CD4-positive, CD25-positive, alpha-beta regulatory T cell (primary cell): ENCODE results near the gene IL1RL2. TPM values are rescaled to one million over a fixed set of nuclear protein-coding genes. Genes with fewer than 3 reads are reported as not detected.

Experiments
- ATAC-seq, 2 donors: fragments of 150-1000 bp; cut with Tn5 transposase; one replicate each; pipeline ENCODE4 v1.10.0; 2021; ENCODE audit warnings: low read depth in 2 of 2, moderate number of reproducible peaks in 2 of 2, moderate library complexity in 1 of 2
- DNase-seq, 3 donors: peaks; one replicate each; pipeline versions ENCODE4 v3.0.0 to v3.0.0-alpha.2; 2012 to 2022; ENCODE audit warnings: mixed read lengths in 1 of 3
- H3K27ac ChIP-seq: one replicate; pipeline ENCODE4 v1.7.0; 2013; ENCODE audit warnings: mild to moderate bottlenecking, low read length; ENCODE audit not compliant: insufficient read depth, poor library complexity, severe bottlenecking
- H3K27me3 ChIP-seq: one replicate; pipeline ENCODE4 v1.7.0; 2013; ENCODE audit warnings: low read length; ENCODE audit not compliant: control insufficient read depth, insufficient read depth
- H3K36me3 ChIP-seq: one replicate; pipeline ENCODE4 v1.7.0; 2013; ENCODE audit warnings: mild to moderate bottlenecking, low read length, moderate library complexity; ENCODE audit not compliant: control insufficient read depth, insufficient read depth
- H3K4me1 ChIP-seq: 2 replicates; pipeline ENCODE4 v1.7.0; 2013; ENCODE audit warnings: mild to moderate bottlenecking, low read length; ENCODE audit not compliant: insufficient read depth, control insufficient read depth, poor library complexity, severe bottlenecking
- H3K4me3 ChIP-seq: one replicate; pipeline ENCODE4 v1.7.0; 2013; ENCODE audit warnings: low read depth, mild to moderate bottlenecking, low read length, moderate library complexity
- H3K9me3 ChIP-seq, 2 experiments: 1 replicate in 1 of 2; 2 replicates in 1 of 2; pipeline ENCODE4 v1.7.0; 2013; ENCODE audit warnings: low read length in 2 of 2, mild to moderate bottlenecking in 1 of 2, moderate library complexity in 1 of 2; ENCODE audit not compliant: control insufficient read depth in 2 of 2
- H3K27ac Mint-ChIP-seq, 3 donors: one replicate each; pipeline ENCODE4 v1.8.0; 2020 to 2022; ENCODE audit warnings: mild to moderate bottlenecking in 3 of 3, mixed read lengths in 3 of 3, moderate library complexity in 2 of 3
- H3K27me3 Mint-ChIP-seq: one replicate; pipeline ENCODE4 v1.8.0; 2022; ENCODE audit warnings: mild to moderate bottlenecking, mixed read lengths
- H3K36me3 Mint-ChIP-seq: one replicate; pipeline ENCODE4 v1.8.0; 2020; ENCODE audit warnings: mixed read lengths
- H3K4me1 Mint-ChIP-seq, 4 donors: one replicate each; pipeline ENCODE4 v1.8.0; 2020 to 2022; ENCODE audit warnings: mixed read lengths in 4 of 4, mild to moderate bottlenecking in 1 of 4
- H3K4me3 Mint-ChIP-seq, 4 donors: one replicate each; pipeline ENCODE4 v1.8.0; 2020 to 2022; ENCODE audit warnings: mild to moderate bottlenecking in 4 of 4, mixed read lengths in 4 of 4, moderate library complexity in 3 of 4
- H3K9me3 Mint-ChIP-seq, 7 donors: one replicate each; pipeline ENCODE4 v1.8.0; 2020 to 2022; ENCODE audit warnings: mixed read lengths in 7 of 7, mild to moderate bottlenecking in 3 of 7, moderate library complexity in 2 of 7
- polyA plus RNA-seq, 4 donors: library from polyadenylated mRNA; unstranded; fragments of 300-500 nt; fragmentation: Illumina TruSeq; gene quantifications; one replicate each; pipeline ENCODE4 v1.2.3, GENCODE V29; 2021
- total RNA-seq: library from RNA; stranded (reverse); gene quantifications from one replicate; pipeline ENCODE4 v1.2.3, GENCODE V29; 2022

The IL1RL2 gene
- total and polyA plus RNA-seq, 5 donors from 2014 or later, result not detected

DNA sequence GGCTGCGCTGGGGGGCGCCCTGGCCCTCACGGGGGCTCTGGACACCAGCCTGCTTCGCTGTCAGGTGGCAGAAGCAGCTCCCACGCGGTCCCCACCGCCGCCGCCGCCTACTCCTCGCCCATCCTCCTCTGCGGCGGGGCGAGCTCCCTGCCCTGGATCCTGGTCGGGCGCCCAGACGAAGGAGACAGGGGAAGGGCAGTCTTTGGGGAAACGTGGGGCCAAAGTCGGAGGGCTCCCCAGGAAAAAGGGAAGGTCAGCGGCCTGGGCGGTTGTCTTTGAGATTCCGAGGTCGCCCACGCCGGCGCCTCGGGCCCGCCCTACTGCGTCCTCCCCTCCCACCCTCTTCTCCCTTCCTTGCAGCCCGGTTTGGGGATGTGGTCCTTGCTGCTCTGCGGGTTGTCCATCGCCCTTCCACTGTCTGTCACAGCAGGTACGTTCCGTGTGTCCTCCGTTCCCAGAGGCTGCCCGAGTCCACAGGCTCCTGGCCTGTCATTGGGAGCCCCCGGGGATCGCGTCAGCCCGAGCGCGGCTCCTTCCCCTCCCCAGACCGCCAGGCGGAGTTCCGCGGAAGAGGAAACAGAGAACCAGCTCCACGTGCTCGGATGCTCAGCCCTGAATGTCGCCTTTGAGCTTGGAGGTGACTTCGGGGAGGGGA lies 800 bp downstream of the IL1RL2 start:
- Mint-ChIP-seq H3K9me3 (no peaks in the 10 kb centered on the region), H3K4me3 (peak overlapping the region; percentile 49 to 96 (median 84)), H3K27ac (peak overlapping the region in 1 of 3 donors; percentile 26), H3K27me3 (peaks cover 8% of the 10 kb centered on the region), H3K4me1 (peaks cover 10 to 28% (median 19%) of the 10 kb centered on the region in 4 donors), H3K36me3 (no peaks in the 10 kb centered on the region)
- Histone ChIP-seq H3K9me3 (no peaks in the 10 kb centered on the region), H3K27ac (no peak overlapping the region), H3K4me3 (peak overlapping the region; percentile 34), H3K27me3 (no peaks in the 10 kb centered on the region), H3K36me3 (no peaks in the 10 kb centered on the region), H3K4me1 (peaks cover 14% of the 10 kb centered on the region)
- DNase-seq (peak; percentile 4 to 57 (median 20)), ATAC-seq (peak; percentile 74 to 80)

DNA sequence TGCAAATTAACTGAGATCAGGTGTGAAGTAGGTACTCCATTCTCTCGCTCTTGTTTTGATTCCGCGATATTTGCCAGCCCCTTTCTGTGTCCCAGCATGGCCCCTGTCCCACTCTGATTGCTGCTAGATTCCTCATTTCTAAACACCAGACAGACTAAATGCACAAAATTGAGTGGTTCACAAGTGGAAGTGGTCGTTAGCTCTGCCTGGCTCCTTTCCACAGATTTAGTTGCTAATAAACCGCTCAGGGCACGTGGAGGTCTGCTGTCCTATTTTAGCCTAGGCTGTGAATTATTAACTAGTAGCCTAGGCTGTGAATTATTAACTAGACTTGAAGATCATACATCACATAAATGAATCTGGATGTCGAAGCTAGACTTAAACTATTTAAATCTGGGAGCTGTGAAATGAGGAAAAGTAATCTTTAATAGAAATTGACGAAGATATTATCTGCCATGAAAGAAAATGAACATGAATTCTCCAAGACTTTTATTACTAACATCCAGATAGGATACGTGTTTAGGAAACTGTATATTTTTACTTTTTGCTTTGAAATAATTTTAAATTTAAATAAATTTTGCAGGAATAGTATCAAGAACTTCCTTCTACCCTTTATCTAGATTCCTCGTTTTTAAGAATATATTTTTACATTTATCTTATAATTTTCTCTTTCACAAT lies 3.7 kb downstream of the IL1RL2 start:
- DNase-seq (no peak), ATAC-seq (no peak)
- Mint-ChIP-seq H3K4me1 (peaks cover 2 to 16% (median 9%) of the 10 kb centered on the region in 4 donors), H3K4me3 (peak overlapping the region in 2 of 4 donors; percentile 27 to 44), H3K36me3 (no peaks in the 10 kb centered on the region), H3K27me3 (peaks cover 8% of the 10 kb centered on the region), H3K9me3 (no peaks in the 10 kb centered on the region), H3K27ac (no peak overlapping the region)
- H3K36me3 ChIP-seq, result no peaks in the 10 kb centered on the region
- peaks cover 7% of the 10 kb centered on the region for H3K4me1 ChIP-seq
- H3K27ac ChIP-seq, result no peak overlapping the region
- H3K9me3 ChIP-seq, result no peaks in the 10 kb centered on the region
- H3K27me3 ChIP-seq, result no peaks in the 10 kb centered on the region
- no peak overlapping the region for H3K4me3 ChIP-seq

DNA sequence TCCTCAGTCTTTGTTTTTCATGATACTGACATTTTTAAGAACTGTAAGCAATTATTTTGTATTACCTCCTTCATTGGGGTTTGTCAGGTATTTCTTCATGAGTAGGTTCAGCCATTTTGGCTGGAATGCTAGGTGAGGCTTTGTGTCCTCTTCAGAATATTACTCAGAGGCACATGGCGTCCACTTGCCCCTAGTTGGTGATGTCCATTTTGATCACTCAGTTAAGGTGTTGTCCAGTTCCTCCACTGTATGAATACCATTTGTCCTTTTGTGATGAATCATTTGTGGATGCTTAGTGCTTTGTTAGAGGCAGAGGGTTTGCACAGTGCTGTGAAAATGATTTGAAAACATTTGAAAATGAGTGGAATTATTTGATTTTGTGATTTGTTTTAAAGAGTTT lies 4.7 kb downstream of the IL1RL2 start:
- Histone ChIP-seq H3K36me3 (no peaks in the 10 kb centered on the region), H3K9me3 (no peaks in the 10 kb centered on the region), H3K4me3 (no peak overlapping the region), H3K27ac (no peak overlapping the region), H3K27me3 (no peaks in the 10 kb centered on the region), H3K4me1 (peaks cover 7% of the 10 kb centered on the region)
- Mint-ChIP-seq H3K36me3 (no peaks in the 10 kb centered on the region), H3K27me3 (peaks cover 8% of the 10 kb centered on the region), H3K9me3 (no peaks in the 10 kb centered on the region), H3K4me3 (no peak overlapping the region), H3K4me1 (peaks cover 0 to 8% (median 4%) of the 10 kb centered on the region in 4 donors), H3K27ac (no peak overlapping the region)
- no peak for ATAC-seq
- no peak for DNase-seq

DNA sequence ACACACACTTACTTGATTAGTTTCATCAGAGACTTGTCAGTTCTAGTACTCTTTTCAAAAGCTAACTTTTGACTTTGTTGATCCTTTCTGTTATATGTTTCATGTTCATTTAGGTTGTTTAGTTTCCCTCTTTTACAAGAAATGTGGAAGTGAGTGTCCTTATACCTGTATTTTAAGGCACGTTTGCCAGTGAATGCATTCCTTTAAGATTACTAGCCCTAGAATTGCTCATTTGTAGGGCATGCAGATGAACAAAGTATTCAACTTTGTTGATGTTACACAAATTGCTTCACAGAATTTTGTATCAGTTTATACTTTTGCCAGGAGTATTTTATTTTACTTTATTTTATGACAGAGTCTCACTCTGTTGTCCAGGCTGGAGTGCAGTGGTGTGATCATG lies 6.3 kb downstream of the IL1RL2 start:
- Mint-ChIP-seq H3K4me3 (no peak overlapping the region), H3K27me3 (peaks cover 8% of the 10 kb centered on the region), H3K9me3 (peaks cover 0 to 1% (median 0%) of the 10 kb centered on the region in 7 donors), H3K36me3 (no peaks in the 10 kb centered on the region), H3K27ac (no peak overlapping the region), H3K4me1 (peaks cover 0 to under 1% (median 0%) of the 10 kb centered on the region in 4 donors)
- DNase-seq, result no peak
- ATAC-seq, result no peak
- H3K36me3 ChIP-seq, result no peaks in the 10 kb centered on the region
- H3K9me3 ChIP-seq, result no peaks in the 10 kb centered on the region
- no peaks in the 10 kb centered on the region for H3K27me3 ChIP-seq
- H3K4me3 ChIP-seq, result no peak overlapping the region
- peaks cover under 1% of the 10 kb centered on the region for H3K4me1 ChIP-seq
- H3K27ac ChIP-seq, result no peak overlapping the region

DNA sequence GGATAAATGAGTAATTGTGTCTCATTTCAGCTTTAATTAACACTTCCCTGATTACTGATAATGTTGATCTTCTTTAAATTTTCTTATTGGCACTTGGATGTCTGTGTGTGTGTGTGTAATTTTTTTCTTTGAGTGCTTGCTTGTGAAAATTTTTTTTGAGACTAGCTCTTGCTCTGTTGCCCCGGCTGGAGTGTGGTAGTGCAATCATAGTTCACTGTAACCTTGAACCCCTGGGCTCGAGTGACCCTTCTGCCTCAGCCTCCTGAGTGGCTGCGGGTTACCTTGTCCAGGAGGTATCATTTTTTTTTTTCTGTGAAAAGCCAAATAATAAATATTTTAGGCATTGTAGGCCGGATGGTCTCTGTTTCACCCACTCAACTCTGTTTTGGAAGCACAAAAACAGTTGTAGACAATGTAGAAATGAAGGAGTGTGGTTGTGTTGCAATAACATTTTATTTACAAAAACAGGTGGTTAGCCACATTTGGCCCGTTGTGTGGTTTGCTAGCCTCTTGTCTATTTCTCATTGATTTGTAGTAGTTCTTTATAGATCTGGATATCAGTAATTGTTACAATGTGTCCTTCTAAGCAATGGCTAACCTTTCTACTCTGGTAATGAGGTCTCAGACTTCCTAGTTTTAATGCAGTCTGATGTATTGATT lies 7.9 kb downstream of the IL1RL2 start:
- Histone ChIP-seq H3K9me3 (no peaks in the 10 kb centered on the region), H3K27me3 (no peaks in the 10 kb centered on the region), H3K36me3 (no peaks in the 10 kb centered on the region), H3K4me3 (no peak overlapping the region), H3K4me1 (no peaks in the 10 kb centered on the region), H3K27ac (no peak overlapping the region)
- Mint-ChIP-seq H3K27me3 (peaks cover 8% of the 10 kb centered on the region), H3K27ac (no peak overlapping the region), H3K4me1 (no peaks in the 10 kb centered on the region), H3K9me3 (peaks cover 0 to 1% (median 0%) of the 10 kb centered on the region in 7 donors), H3K4me3 (no peak overlapping the region), H3K36me3 (no peaks in the 10 kb centered on the region)
- ATAC-seq, result no peak
- DNase-seq, result no peak

DNA sequence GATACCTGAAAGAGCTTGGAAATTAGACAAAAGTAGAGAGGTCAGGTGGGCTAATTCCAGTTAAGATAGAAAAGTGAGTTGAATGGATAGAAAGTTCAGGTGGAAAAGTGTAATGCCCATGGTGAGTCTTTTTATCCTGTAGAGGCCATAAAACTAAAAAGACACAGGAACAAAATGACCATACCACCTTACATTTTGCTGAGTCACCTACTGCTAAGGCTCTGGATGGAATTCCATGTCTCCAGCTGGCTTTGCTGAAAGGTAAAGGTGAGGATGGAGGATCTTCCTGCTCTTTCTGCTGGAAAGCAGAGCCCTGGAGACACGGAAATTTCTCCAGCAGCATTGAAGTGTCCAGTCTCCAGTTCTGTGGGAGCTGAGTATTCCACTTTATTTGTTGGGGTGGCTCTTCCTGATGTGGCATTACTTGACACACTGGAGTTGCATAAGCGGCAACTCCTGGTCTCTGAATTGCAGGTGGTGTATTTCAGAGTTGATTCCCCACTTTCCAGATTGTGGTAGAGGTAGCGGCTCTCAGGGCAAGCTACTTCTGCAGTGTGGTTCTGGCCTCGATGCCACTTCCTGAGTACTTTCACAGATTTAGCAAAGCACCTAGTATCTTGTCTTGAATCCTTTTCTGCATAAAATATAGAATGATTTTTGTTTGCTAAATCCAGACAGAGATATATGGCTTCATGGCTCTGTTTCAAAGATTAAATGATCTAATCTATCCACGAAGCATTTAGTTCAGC lies 10.7 kb downstream of the IL1RL2 start:
- Mint-ChIP-seq H3K9me3 (peaks cover 0 to 2% (median 0%) of the 10 kb centered on the region in 7 donors), H3K27ac (no peak overlapping the region), H3K27me3 (no peaks in the 10 kb centered on the region), H3K36me3 (no peaks in the 10 kb centered on the region), H3K4me1 (no peaks in the 10 kb centered on the region), H3K4me3 (no peak overlapping the region)
- no peak overlapping the region for H3K27ac ChIP-seq
- no peaks in the 10 kb centered on the region for H3K36me3 ChIP-seq
- no peaks in the 10 kb centered on the region for H3K4me1 ChIP-seq
- peak in 1 of 3 donors; percentile 46 for DNase-seq
- H3K9me3 ChIP-seq, result no peaks in the 10 kb centered on the region
- no peak overlapping the region for H3K4me3 ChIP-seq
- ATAC-seq, result no peak
- H3K27me3 ChIP-seq, result no peaks in the 10 kb centered on the region

DNA sequence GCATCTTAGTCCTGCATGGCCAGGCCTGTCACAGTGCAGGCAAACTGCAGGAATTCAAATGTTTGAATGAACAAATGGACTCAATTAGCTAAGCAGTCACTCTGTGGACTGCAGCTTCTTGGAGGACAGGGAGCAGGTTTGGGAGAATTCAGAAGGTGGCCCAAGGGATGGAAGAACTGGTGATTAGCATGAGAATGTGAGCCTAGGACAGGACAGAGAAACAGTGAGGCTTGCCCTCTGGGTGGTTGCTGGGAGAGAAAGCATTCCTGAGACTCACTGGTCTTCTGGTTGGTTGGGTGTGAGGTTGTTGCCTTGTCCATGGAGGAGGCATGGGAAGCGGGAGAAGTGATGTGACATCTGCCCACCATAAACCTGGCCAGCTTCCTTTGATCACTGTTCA lies 13.7 kb downstream of the IL1RL2 start:
- Histone ChIP-seq H3K4me1 (no peaks in the 10 kb centered on the region), H3K9me3 (no peaks in the 10 kb centered on the region), H3K27ac (no peak overlapping the region), H3K4me3 (no peak overlapping the region), H3K27me3 (no peaks in the 10 kb centered on the region), H3K36me3 (no peaks in the 10 kb centered on the region)
- ATAC-seq (no peak), DNase-seq (no peak)
- H3K27me3 Mint-ChIP-seq, result no peaks in the 10 kb centered on the region
- H3K36me3 Mint-ChIP-seq, result no peaks in the 10 kb centered on the region
- H3K4me1 Mint-ChIP-seq, result no peaks in the 10 kb centered on the region
- H3K27ac Mint-ChIP-seq, result peak overlapping the region in 1 of 3 donors; percentile 22
- H3K4me3 Mint-ChIP-seq, result no peak overlapping the region
- H3K9me3 Mint-ChIP-seq, result peaks cover 0 to 8% (median 1%) of the 10 kb centered on the region in 7 donors
